GM12878 (cell line): ENCODE measurements around the gene SEMA3G. TPM values are rescaled to one million over a fixed set of nuclear protein-coding genes. Genes with fewer than 3 reads are reported as not detected.

Experiments used
- ATAC-seq: fragments of 200-7000 bp; cut with Tn5 transposase; 3 replicates; pipeline ENCODE4 v1.9.1; 2020; ENCODE audit warnings: mild to moderate bottlenecking, moderate library complexity
- BruUV-seq: library from RNA; stranded (reverse); fragments of 400-500 nt; replicated peaks from 2 replicates; lab custom pipeline; 2021; lab: Mats Ljungman, UMichigan
- CTCF ChIA-PET: fragments of 300-600 bp; sonication (Branson Sonifier 250); formaldehyde crosslinking; extraction: SDS; loops from one replicate; lab custom pipeline; 2021; ENCODE audit warnings: inconsistent platforms; lab: Yijun Ruan, JAX
- POLR2A ChIA-PET: fragments of 350-600 bp; formaldehyde crosslinking; extraction: SDS; loops from one replicate; lab custom pipeline; 2021; ENCODE audit warnings: inconsistent platforms; lab: Charles Lee
- RAD21 ChIA-PET: fragments of 300-600 bp; sonication (Branson Sonifier 250); formaldehyde crosslinking; loops from one replicate; lab custom pipeline; 2023; ENCODE audit warnings: antibody characterized with exemption; ENCODE audit not compliant: unreplicated experiment; lab: Charles Lee
- SMC1A ChIA-PET: fragments of 300-600 bp; sonication (Branson Sonifier 250); formaldehyde crosslinking; loops from one replicate; lab custom pipeline; 2023; ENCODE audit not compliant: unreplicated experiment, uncharacterized antibody; lab: Charles Lee
- DNase-seq: peaks from one replicate; pipeline ENCODE4 v3.0.0-alpha.2; 2011; ENCODE audit warnings: low read depth, low spot score
- FAIRE-seq: peaks from 3 replicates; lab custom pipeline; 2011; peaks lifted over from hg19 to GRCh38; lab: Jason Lieb, UNC
- H2AFZ ChIP-seq: 2 replicates; pipeline ENCODE4 v1.6.0; 2011; ENCODE audit warnings: low read depth, low read length, control low read depth; ENCODE audit not compliant: control insufficient read depth
- H3K27ac ChIP-seq: 2 replicates; pipeline ENCODE4 v1.5.1; 2011; ENCODE audit warnings: control low read depth; ENCODE audit not compliant: control insufficient read depth, insufficient read depth
- H3K27me3 ChIP-seq, 2 experiments: replicated peaks in 1 of 2; 2 replicates each; pipeline versions ENCODE4 v1.6.0 to v1.6.1; 2011; ENCODE audit warnings: low read length in 1 of 2; ENCODE audit not compliant: control insufficient read depth in 2 of 2, insufficient read depth in 2 of 2
- H3K36me3 ChIP-seq, 2 experiments: 2 replicates each; pipeline ENCODE4 v1.5.1; 2011; ENCODE audit warnings: low read length in 1 of 2; ENCODE audit not compliant: control insufficient read depth in 2 of 2, insufficient read depth in 2 of 2
- H3K4me1 ChIP-seq: 2 replicates; pipeline ENCODE4 v1.6.1; 2011; ENCODE audit warnings: mild to moderate bottlenecking, low read length, moderate library complexity, mixed read lengths; ENCODE audit not compliant: control insufficient read depth, insufficient read depth
- H3K4me2 ChIP-seq: 2 replicates; pipeline ENCODE4 v1.6.0; 2011; ENCODE audit warnings: control low read depth; ENCODE audit not compliant: control insufficient read depth, insufficient read depth
- H3K4me3 ChIP-seq: fragments of 200-600 bp; sonication (generic); 2 replicates; pipeline ENCODE4 v1.5.1; 2016
- H3K79me2 ChIP-seq: 2 replicates; pipeline ENCODE4 v1.6.0; 2011; ENCODE audit warnings: low read length; ENCODE audit not compliant: control insufficient read depth, insufficient read depth
- H3K9ac ChIP-seq: 2 replicates; pipeline ENCODE4 v1.8.0; 2011; ENCODE audit warnings: low read length, control low read depth, mixed read lengths; ENCODE audit not compliant: control insufficient read depth, insufficient read depth
- H3K9me3 ChIP-seq: replicated peaks from 3 replicates; pipeline ENCODE4 v1.5.1; 2011; ENCODE audit warnings: mild to moderate bottlenecking, low read length; ENCODE audit not compliant: control insufficient read depth, insufficient read depth
- H4K20me1 ChIP-seq: 2 replicates; pipeline ENCODE4 v1.6.0; 2011; ENCODE audit not compliant: control insufficient read depth, insufficient read depth
- HCFC1 ChIP-seq: fragments of 150-350 bp; IDR thresholded peaks from 2 replicates; pipeline ENCODE4 v1.6.1; 2014; ENCODE audit warnings: low read length
- HDAC6 ChIP-seq: fragments of 200-600 bp; sonication (generic); IDR thresholded peaks from one replicate; pipeline ENCODE4 v1.8.0; 2017; ENCODE audit warnings: antibody characterized with exemption; ENCODE audit not compliant: unreplicated experiment
- SMC3 ChIP-seq: IDR thresholded peaks from 2 replicates; pipeline ENCODE4 v1.6.1; 2011; ENCODE audit warnings: low read length, improper control_type of control experiment, borderline replicate concordance
- ZNF384 ChIP-seq: IDR thresholded peaks from 2 replicates; pipeline ENCODE4 v1.6.1; 2012; ENCODE audit warnings: low read depth, mild to moderate bottlenecking, low read length, improper control_type of control experiment, borderline replicate concordance
- WGBS: methylation state at CpG from one replicate; pipeline ENCODE4 v1.1.6; 2016; ENCODE audit warnings: low lambda C conversion rate; ENCODE audit not compliant: insufficient replicate concordance, insufficient coverage; ENCODE audit errors: missing lambda C conversion rate; 5-methylcytosine and 5-hydroxymethylcytosine counted together
- in situ Hi-C: fragments of 300-500 bp; cut with MboI; formaldehyde crosslinking; loops from 9 replicates; pipeline ENCODE4 v1.14.3; 2018; ENCODE audit warnings: mixed read lengths
- intact Hi-C: fragments of 100-400 bp; cut with micrococcal nuclease; formaldehyde crosslinking; loops from one replicate; pipeline ENCODE4 v1.14.2; 2022; ENCODE audit not compliant: unreplicated experiment
- polyA plus RNA-seq, 11 experiments: library from polyadenylated mRNA; depleted of rRNA in 4 of 11; unstranded in 6 of 11; stranded (reverse) in 5 of 11; fragments of >200 nt; fragmentation: Nextera tagmentation in 4 of 11; fragmentation: Illumina TruSeq in 1 of 11; extraction: Ambion mirVana in 4 of 11; extraction: Trizol in 1 of 11; gene quantifications; 1 replicate in 1 of 11; 2 replicates in 10 of 11; pipeline versions ENCODE4 v1.2.1 to v1.2.3, GENCODE V29; 2011 to 2016; ENCODE audit warnings: inconsistent platforms in 2 of 11, missing spikeins in 2 of 11, low read depth in 1 of 11
- total RNA-seq, 4 experiments: library from RNA; depleted of rRNA in 3 of 4; stranded (reverse); fragments of >200 nt in 3 of 4; fragmentation: Illumina TruSeq in 1 of 4; extraction: Trizol in 1 of 4; gene quantifications; 2 replicates each; pipeline versions ENCODE4 v1.2.1 to v1.2.3, GENCODE V29; 2013 to 2021
- TF ChIP-seq, protein P1 (sequence below): fragments of 450-650 bp; formaldehyde crosslinking; IDR thresholded peaks from 2 replicates; pipeline ENCODE4 v1.5.0; 2022; ENCODE audit warnings: mild to moderate bottlenecking, missing genetic modification characterization

Gene SEMA3G
- total and polyA plus RNA-seq, 10 of the 15 experiments (the other 5 are each of a cell fraction or from before 2014, with no cell fraction given) = 0.03 to 0.04 TPM; not detected in 8

GRCh38 chr3:52452126-52452525 lies 7.2 kb upstream of the SEMA3G start:
- in situ Hi-C loops (no loop called here), intact Hi-C loops (loop anchor here (10.0 kb wide), 1 partner anchor 233 kb away; the partner anchor contains the start of genes GNL3 and PBRM1)
- H3K4me2 ChIP-seq = no peak overlapping the region
- no peak overlapping the region for H3K9ac ChIP-seq
- H3K4me1 ChIP-seq = peaks cover 21% of the 10 kb centered on the region
- no peak overlapping the region for H3K4me3 ChIP-seq
- TF ChIP-seq HDAC6 (no peak), ZNF384 (no peak), HCFC1 (no peak), SMC3 (no peak)
- TF ChIP-seq, protein P1, sequence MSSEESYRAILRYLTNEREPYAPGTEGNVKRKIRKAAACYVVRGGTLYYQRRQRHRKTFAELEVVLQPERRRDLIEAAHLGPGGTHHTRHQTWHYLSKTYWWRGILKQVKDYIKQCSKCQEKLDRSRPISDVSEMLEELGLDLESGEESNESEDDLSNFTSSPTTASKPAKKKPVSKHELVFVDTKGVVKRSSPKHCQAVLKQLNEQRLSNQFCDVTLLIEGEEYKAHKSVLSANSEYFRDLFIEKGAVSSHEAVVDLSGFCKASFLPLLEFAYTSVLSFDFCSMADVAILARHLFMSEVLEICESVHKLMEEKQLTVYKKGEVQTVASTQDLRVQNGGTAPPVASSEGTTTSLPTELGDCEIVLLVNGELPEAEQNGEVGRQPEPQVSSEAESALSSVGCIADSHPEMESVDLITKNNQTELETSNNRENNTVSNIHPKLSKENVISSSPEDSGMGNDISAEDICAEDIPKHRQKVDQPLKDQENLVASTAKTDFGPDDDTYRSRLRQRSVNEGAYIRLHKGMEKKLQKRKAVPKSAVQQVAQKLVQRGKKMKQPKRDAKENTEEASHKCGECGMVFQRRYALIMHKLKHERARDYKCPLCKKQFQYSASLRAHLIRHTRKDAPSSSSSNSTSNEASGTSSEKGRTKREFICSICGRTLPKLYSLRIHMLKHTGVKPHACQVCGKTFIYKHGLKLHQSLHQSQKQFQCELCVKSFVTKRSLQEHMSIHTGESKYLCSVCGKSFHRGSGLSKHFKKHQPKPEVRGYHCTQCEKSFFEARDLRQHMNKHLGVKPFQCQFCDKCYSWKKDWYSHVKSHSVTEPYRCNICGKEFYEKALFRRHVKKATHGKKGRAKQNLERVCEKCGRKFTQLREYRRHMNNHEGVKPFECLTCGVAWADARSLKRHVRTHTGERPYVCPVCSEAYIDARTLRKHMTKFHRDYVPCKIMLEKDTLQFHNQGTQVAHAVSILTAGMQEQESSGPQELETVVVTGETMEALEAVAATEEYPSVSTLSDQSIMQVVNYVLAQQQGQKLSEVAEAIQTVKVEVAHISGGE = no peak
- ChIA-PET RAD21 (interaction anchor here (1.9 kb wide), 1 partner anchor 40 kb away, joined by 5 read pairs; no protein-coding TSS in a partner anchor), SMC1A (interaction anchor here (0.6 kb wide), 1 partner anchor 221 kb away, joined by 3 read pairs; no protein-coding TSS in a partner anchor), POLR2A (no interaction called here), CTCF (interaction anchor here (3.2 kb wide), 1 partner anchor 24 kb away, joined by 14 read pairs; no protein-coding TSS in a partner anchor)
- peaks cover 24% of the 10 kb centered on the region for H3K79me2 ChIP-seq
- ATAC-seq (no peak), FAIRE-seq (no peak), DNase-seq (no peak)
- H3K27ac ChIP-seq = no peak overlapping the region
- H4K20me1 ChIP-seq = no peaks in the 10 kb centered on the region
- no peaks in the 10 kb centered on the region for H3K27me3 ChIP-seq
- no peak overlapping the region for H2AFZ ChIP-seq
- 68% methylated on average over 6 of the region's 6 CpGs for WGBS
- no TSS peak for BruUV-seq
- H3K36me3 ChIP-seq = no peaks in the 10 kb centered on the region; a peak in 1 of 4 replicates
- H3K9me3 ChIP-seq = no peaks in the 10 kb centered on the region
